HepG2 (cell line): Measurements from ENCODE around the gene GLB1L. TPM values are rescaled to one million over a fixed set of nuclear protein-coding genes. Genes with fewer than 3 reads are reported as not detected.

Experiments used
- CBX5 ChIP-seq: sonication (generic); formaldehyde crosslinking; IDR thresholded peaks from 2 replicates; pipeline ENCODE4 v1.4.0; 2020; ENCODE audit warnings: missing genetic modification reagents, borderline replicate concordance
- HOXA3 ChIP-seq: sonication (generic); formaldehyde crosslinking; IDR thresholded peaks from 2 replicates; pipeline ENCODE4 v1.5.0; 2020; ENCODE audit warnings: missing genetic modification reagents
- JUND ChIP-seq: sonication (generic); formaldehyde crosslinking; IDR thresholded peaks from 2 replicates; pipeline ENCODE4 v1.8.0; 2022; ENCODE audit warnings: mild to moderate bottlenecking, missing genetic modification reagents
- LCORL ChIP-seq, 2 experiments: fragments of 450-650 bp in 1 of 2; sonication (generic) in 1 of 2; formaldehyde crosslinking in 1 of 2; IDR thresholded peaks; 2 replicates each; pipeline versions ENCODE4 v1.5.0 to v1.6.1; 2017 to 2020; ENCODE audit warnings: antibody characterized with exemption in 1 of 2, missing genetic modification reagents in 1 of 2
- MZF1 ChIP-seq: sonication (generic); formaldehyde crosslinking; IDR thresholded peaks from 2 replicates; pipeline ENCODE4 v1.8.1; 2023; ENCODE audit warnings: mild to moderate bottlenecking, missing genetic modification reagents, borderline replicate concordance
- RFXAP ChIP-seq: sonication (generic); formaldehyde crosslinking; IDR thresholded peaks from 2 replicates; pipeline ENCODE4 v1.4.0; 2020; ENCODE audit warnings: missing genetic modification reagents, borderline replicate concordance
- SMAD1 ChIP-seq: sonication (generic); formaldehyde crosslinking; IDR thresholded peaks from 2 replicates; pipeline ENCODE4 v1.4.0; 2020; ENCODE audit warnings: missing genetic modification reagents, low read depth, mild to moderate bottlenecking, borderline replicate concordance
- TMF1 ChIP-seq: sonication (generic); formaldehyde crosslinking; IDR thresholded peaks from 2 replicates; pipeline ENCODE4 v1.8.1; 2022; ENCODE audit warnings: low read depth, missing genetic modification reagents
- YY1 ChIP-seq: IDR thresholded peaks from 2 replicates; pipeline ENCODE4 v1.6.1; 2011; ENCODE audit warnings: low read length, low read depth, moderate library complexity, mild to moderate bottlenecking; ENCODE audit not compliant: insufficient read depth, insufficient replicate concordance
- ZFYVE20 ChIP-seq: sonication (generic); formaldehyde crosslinking; IDR thresholded peaks from 2 replicates; pipeline ENCODE4 v1.8.0; 2023; ENCODE audit warnings: low read depth, mild to moderate bottlenecking, moderate library complexity, missing genetic modification reagents, borderline replicate concordance
- ZNF30 ChIP-seq: sonication (generic); formaldehyde crosslinking; IDR thresholded peaks from 2 replicates; pipeline ENCODE4 v1.5.0; 2020; ENCODE audit warnings: mild to moderate bottlenecking, missing genetic modification reagents
- ZNF577 ChIP-seq: sonication (generic); formaldehyde crosslinking; IDR thresholded peaks from 2 replicates; pipeline ENCODE4 v1.4.0; 2020; ENCODE audit warnings: mild to moderate bottlenecking, low read depth, missing genetic modification reagents, borderline replicate concordance
- ZNF616 ChIP-seq: sonication (generic); formaldehyde crosslinking; IDR thresholded peaks from 2 replicates; pipeline ENCODE4 v1.5.0; 2020; ENCODE audit warnings: low read depth, mild to moderate bottlenecking, missing genetic modification reagents
- ZNF841 ChIP-seq: sonication (generic); formaldehyde crosslinking; IDR thresholded peaks from 2 replicates; pipeline ENCODE4 v1.8.1; 2023; ENCODE audit warnings: missing genetic modification reagents, borderline replicate concordance
- polyA plus RNA-seq, 8 experiments: library from polyadenylated mRNA; depleted of rRNA in 3 of 8; stranded (reverse) in 7 of 8; unstranded in 1 of 8; fragments of >200 nt; fragmentation: Illumina TruSeq in 4 of 8; extraction: Trizol in 4 of 8; gene quantifications; 2 replicates each; pipeline versions ENCODE4 v1.2.1 to v1.2.3, GENCODE V29; 2011 to 2016; ENCODE audit warnings: low read depth in 4 of 8, missing spikeins in 1 of 8, mixed read lengths in 1 of 8; ENCODE audit not compliant: insufficient read depth in 1 of 8
- total RNA-seq, 5 experiments: library from RNA; depleted of rRNA; stranded (reverse); fragments of >200 nt; fragmentation: Illumina TruSeq; extraction: Trizol; gene quantifications; 2 replicates each; pipeline ENCODE4 v1.2.3, GENCODE V29; 2016; ENCODE audit warnings: low read depth in 1 of 5
- TF ChIP-seq, protein P1 (sequence below): fragments of 450-650 bp; IDR thresholded peaks from 2 replicates; pipeline ENCODE4 v1.6.1; 2016
- TF ChIP-seq, protein P2 (sequence below): sonication (generic); formaldehyde crosslinking; IDR thresholded peaks from 2 replicates; pipeline ENCODE4 v1.4.0; 2020; ENCODE audit warnings: mild to moderate bottlenecking, missing genetic modification reagents
- TF ChIP-seq, protein P3 (sequence below): sonication (generic); formaldehyde crosslinking; IDR thresholded peaks from 2 replicates; pipeline ENCODE4 v1.4.0; 2020; ENCODE audit warnings: mild to moderate bottlenecking, missing genetic modification reagents
- TF ChIP-seq, protein P4 (sequence below): IDR thresholded peaks from 2 replicates; pipeline ENCODE4 v1.6.1; 2012; ENCODE audit warnings: low read length, improper control_type of control experiment

Gene GLB1L
- total and polyA plus RNA-seq, 2 of the 13 experiments (the other 11 are each of a cell fraction or from before 2014, with no cell fraction given) = 6.8 to 7.3 TPM

DNA sequence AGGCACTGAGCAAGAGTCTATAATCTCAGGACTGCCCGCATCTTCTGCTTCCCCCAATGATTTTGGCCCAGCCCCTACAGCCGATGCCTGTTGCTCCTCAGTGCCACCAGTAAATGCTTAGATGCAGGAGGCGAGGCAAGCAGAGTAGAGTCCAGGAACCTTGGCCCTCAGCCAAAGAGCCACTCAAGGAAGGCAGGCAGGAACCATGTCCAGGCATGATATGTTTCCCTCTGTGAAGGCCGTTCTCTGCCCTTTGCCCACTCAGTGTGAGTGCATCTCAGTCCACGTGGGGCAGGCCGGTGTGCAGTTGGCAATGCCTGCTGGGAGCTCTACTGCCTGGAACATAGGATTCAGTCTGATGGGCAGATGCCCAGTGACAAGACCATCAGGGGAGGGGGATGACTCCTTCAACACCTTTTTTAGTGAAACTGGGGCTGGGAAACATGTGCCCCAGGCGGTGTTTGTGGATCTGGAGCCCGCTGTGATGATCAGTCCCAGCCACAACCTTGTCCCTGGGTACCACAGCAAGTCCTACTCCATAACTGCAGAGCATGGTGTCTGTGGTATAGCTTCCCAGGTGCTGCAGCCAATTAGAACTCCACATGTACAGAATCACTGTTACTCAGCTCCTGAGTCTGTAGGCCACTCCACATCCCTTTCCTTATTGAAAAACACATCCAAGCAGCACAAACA is 24.3 kb upstream of the GLB1L start (continued):
- TF ChIP-seq, protein P1, sequence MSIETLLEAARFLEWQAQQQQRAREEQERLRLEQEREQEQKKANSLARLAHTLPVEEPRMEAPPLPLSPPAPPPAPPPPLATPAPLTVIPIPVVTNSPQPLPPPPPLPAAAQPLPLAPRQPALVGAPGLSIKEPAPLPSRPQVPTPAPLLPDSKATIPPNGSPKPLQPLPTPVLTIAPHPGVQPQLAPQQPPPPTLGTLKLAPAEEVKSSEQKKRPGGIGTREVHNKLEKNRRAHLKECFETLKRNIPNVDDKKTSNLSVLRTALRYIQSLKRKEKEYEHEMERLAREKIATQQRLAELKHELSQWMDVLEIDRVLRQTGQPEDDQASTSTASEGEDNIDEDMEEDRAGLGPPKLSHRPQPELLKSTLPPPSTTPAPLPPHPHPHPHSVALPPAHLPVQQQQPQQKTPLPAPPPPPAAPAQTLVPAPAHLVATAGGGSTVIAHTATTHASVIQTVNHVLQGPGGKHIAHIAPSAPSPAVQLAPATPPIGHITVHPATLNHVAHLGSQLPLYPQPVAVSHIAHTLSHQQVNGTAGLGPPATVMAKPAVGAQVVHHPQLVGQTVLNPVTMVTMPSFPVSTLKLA = no peak; the same call in 1 of the 2 replicates
- TF ChIP-seq MZF1 (CRISPR knock-in tag) = no peak
- no peak for TF ChIP-seq TMF1 (CRISPR knock-in tag)
- no peak for TF ChIP-seq ZNF841 (CRISPR knock-in tag)
- TF ChIP-seq YY1 = no peak
- TF ChIP-seq HOXA3 = peak; percentile 24; the same call in 1 of the 2 replicates
- TF ChIP-seq CBX5 (CRISPR knock-in tag) = 0 out of 2 replicates have a peak, but pooled peaks have one; percentile 31
- TF ChIP-seq ZNF616 (CRISPR knock-in tag) = no peak
- no peak for TF ChIP-seq RFXAP (CRISPR knock-in tag)
- TF ChIP-seq, protein P2, sequence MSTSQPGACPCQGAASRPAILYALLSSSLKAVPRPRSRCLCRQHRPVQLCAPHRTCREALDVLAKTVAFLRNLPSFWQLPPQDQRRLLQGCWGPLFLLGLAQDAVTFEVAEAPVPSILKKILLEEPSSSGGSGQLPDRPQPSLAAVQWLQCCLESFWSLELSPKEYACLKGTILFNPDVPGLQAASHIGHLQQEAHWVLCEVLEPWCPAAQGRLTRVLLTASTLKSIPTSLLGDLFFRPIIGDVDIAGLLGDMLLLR = 0 out of 2 replicates have a peak, but pooled peaks have one; percentile 23
- no peak for TF ChIP-seq ZNF30
- TF ChIP-seq, protein P3, sequence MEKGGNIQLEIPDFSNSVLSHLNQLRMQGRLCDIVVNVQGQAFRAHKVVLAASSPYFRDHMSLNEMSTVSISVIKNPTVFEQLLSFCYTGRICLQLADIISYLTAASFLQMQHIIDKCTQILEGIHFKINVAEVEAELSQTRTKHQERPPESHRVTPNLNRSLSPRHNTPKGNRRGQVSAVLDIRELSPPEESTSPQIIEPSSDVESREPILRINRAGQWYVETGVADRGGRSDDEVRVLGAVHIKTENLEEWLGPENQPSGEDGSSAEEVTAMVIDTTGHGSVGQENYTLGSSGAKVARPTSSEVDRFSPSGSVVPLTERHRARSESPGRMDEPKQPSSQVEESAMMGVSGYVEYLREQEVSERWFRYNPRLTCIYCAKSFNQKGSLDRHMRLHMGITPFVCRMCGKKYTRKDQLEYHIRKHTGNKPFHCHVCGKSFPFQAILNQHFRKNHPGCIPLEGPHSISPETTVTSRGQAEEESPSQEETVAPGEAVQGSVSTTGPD (CRISPR knock-in tag) = no peak
- peak; percentile 41; the same call in 1 of the 2 replicates for TF ChIP-seq JUND (CRISPR knock-in tag)
- TF ChIP-seq, protein P4, sequence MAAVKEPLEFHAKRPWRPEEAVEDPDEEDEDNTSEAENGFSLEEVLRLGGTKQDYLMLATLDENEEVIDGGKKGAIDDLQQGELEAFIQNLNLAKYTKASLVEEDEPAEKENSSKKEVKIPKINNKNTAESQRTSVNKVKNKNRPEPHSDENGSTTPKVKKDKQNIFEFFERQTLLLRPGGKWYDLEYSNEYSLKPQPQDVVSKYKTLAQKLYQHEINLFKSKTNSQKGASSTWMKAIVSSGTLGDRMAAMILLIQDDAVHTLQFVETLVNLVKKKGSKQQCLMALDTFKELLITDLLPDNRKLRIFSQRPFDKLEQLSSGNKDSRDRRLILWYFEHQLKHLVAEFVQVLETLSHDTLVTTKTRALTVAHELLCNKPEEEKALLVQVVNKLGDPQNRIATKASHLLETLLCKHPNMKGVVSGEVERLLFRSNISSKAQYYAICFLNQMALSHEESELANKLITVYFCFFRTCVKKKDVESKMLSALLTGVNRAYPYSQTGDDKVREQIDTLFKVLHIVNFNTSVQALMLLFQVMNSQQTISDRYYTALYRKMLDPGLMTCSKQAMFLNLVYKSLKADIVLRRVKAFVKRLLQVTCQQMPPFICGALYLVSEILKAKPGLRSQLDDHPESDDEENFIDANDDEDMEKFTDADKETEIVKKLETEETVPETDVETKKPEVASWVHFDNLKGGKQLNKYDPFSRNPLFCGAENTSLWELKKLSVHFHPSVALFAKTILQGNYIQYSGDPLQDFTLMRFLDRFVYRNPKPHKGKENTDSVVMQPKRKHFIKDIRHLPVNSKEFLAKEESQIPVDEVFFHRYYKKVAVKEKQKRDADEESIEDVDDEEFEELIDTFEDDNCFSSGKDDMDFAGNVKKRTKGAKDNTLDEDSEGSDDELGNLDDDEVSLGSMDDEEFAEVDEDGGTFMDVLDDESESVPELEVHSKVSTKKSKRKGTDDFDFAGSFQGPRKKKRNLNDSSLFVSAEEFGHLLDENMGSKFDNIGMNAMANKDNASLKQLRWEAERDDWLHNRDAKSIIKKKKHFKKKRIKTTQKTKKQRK = no peak
- no peak for TF ChIP-seq LCORL (IDR thresholded peaks at IDR 0.05)
- peak; percentile 14; the same call in 1 of the 2 replicates for TF ChIP-seq LCORL (CRISPR knock-in tag; IDR thresholded peaks at IDR 0.05)
- TF ChIP-seq ZFYVE20 (CRISPR knock-in tag) = no peak
- TF ChIP-seq ZNF577 (CRISPR knock-in tag) = no peak
- 0 out of 2 replicates have a peak, but pooled peaks have one; percentile 20 for TF ChIP-seq SMAD1 (CRISPR knock-in tag)
